ENCODE data around the gene OR56A1. TPM values are rescaled to one million over a fixed set of nuclear protein-coding genes. Genes with fewer than 3 reads are reported as not detected.

OR56A1 gene
- total RNA-seq, 1 experiment from 2014 or later = not detected

DNA sequence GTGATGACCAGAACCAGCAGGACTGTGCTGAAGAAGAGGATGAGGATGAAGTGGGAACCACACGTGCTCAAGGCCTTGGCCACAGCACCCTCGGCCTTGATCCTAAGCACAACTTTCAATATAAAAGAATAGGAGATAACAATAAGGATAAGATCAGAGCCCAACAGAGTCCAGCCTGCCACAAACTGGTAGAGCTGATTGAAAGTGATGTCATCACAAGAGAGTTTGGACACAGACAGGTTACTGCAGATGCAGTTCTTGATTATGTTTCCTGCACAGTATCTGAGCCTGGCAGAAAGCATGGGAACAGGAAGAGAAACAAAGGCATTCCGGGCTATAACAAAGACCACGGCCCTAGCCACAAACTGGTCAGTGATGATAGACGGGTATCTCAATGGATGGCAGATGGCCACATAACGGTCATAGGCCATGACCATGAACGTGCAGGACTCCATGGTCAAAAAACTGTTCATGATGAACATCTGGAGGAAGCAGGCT, 28.3 kb downstream of the OR56A1 start:
- no peak for DNase-seq (ENCODE audit: low read depth)
- in situ Hi-C loops (cut with HindIII; ENCODE audit: low pct_unique_long_range_greater_than_20kb, low sequenced_read_pairs) = no loop called here

DNA sequence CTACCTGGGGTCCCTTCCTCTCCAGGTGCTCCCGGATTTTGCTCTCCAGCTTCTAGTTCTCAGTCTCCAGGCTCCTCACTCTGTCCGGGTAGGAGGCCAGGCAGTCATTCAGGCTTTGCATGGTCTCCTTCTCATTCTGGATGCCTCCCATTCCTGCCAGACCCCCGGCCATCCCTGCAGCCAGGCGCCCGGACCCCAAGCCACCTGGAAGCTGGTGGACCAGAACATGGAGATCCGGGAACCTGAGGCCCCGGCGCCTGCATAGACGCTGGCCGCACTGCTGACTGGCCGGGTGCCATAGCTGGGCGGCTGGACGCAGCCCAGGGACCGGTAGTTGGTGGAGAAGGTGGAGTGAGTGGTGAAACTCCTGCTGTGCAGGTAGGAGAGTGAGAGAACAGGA, 35.8 kb downstream of the OR56A1 start:
- in situ Hi-C loops (cut with HindIII; ENCODE audit: low pct_unique_long_range_greater_than_20kb, low sequenced_read_pairs) = no loop called here
- DNase-seq (ENCODE audit: low read depth) = no peak

DNA sequence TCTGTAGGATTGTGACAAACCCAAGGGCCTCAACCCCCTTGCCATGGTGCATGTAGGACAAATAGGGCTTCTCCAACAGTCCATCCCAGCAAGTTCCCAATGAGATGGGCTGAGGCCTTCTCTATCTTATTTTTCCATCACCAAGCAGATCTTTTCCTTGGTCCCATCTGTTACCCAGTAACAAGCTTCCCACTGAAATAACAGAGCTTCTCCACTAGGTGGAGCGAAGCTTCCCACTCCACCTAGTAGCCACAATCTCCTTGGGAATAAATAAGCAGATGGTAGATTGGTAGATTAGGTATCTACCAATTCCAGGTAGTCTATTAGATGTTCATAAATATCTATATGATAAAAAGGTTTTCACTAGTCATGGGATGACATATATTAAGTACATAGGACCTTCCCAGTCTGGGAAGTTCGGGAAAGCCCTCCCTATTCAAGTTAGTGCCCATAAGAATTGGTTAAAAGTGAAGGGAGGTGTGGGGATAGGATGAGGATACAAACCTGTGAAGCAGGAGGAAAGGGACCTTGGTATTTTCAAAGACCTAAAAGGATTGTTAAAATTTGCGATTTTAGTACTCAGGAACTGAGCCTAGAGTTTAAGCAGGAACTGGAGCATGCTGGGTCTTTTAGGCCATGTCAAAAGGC, 37.8 kb downstream of the OR56A1 start:
- in situ Hi-C loops (cut with HindIII; ENCODE audit: low pct_unique_long_range_greater_than_20kb, low sequenced_read_pairs) = no loop called here
- no peak for DNase-seq (ENCODE audit: low read depth)

DNA sequence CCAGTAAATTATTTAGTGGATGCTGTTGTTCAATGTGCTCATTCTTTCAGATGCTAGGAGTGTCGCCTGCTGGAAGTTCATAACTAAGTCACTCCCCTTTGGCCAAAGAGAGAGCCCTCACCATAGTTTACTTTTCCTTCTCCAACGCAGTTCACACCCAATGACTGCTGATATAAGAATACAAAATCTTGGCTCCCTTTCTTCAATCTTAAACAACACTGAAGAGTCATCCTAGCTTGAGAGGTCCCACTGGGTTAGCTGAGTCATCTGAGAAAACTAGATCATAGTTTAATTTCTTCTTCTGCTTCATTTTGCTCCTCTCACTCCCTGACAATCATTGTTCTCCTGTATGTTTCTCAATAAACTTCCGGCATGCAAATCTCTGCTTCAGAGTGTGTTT, 38.4 kb downstream of the OR56A1 start:
- no peak for DNase-seq (ENCODE audit: low read depth)
- in situ Hi-C loops (cut with HindIII; ENCODE audit: low pct_unique_long_range_greater_than_20kb, low sequenced_read_pairs) = no loop called here

DNA sequence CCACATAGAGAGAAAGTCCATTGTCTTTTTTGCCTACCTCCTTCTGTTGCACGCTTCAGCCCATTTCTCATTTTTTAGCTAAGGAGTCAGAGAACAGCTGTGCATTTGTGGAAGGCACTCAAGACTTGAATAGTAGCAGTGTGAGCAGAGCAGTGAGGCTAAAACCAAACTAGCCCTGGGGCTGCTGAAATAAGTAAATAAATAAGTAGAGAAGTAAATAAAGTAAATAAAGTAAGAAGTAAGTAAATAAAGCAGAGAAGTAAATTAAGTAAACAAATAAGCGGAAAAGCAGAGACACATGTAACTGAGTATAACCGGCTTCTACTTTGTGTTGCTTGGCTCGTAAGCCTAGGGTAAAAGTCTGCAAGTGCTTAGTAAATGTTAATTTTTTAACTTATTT, 41.4 kb downstream of the OR56A1 start:
- in situ Hi-C loops (cut with HindIII; ENCODE audit: low pct_unique_long_range_greater_than_20kb, low sequenced_read_pairs) = no loop called here
- no peak for DNase-seq (ENCODE audit: low read depth)

DNA sequence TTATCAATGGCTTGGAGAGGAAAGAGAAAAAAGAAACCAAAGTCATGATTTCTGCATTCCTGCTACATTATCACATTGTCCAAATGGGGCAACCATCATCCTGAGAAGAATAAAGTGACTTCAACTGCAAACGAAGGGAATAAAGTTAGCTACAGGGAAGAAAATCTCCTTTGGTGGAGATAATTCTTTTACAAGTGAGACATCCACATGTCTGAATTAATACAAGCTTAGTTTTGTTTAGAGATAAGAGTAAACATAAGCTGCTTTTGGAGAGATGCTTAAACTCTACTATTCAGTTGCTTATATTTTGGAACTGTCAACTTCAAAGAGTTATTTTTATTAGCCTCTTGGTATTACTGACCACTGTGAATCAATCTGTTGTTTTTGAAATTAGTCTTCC, 43.7 kb downstream of the OR56A1 start, which contains the start of gene OR52L1:
OR52L1 (minus strand) TSS at position 101 of the 400 bp plus-strand sequence; CDS start at position 46, 55 bp downstream.
- in situ Hi-C loops (cut with HindIII; ENCODE audit: low pct_unique_long_range_greater_than_20kb, low sequenced_read_pairs) = no loop called here
- DNase-seq (ENCODE audit: low read depth) = no peak

DNA sequence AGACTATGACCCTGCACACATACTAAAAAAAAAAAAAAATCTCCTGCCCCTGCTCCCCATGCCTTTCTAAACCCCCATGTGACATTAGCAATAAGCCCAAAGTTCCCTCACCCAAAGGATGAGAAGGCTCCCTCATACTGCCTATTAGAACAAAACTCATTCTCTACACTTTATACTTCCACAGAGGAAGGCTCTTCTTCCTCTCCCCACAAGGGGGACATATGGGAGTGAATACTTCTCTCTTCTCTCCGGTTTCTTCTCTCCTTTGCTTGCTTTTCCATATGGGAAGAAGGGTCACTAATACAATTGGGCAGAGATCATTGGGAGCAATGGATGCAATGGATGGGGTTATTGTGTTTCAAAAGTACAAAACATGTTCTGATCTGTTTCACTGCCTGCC, 47.1 kb downstream of the OR56A1 start:
- no peak for DNase-seq (ENCODE audit: low read depth)
- in situ Hi-C loops (cut with HindIII; ENCODE audit: low pct_unique_long_range_greater_than_20kb, low sequenced_read_pairs) = no loop called here

DNA sequence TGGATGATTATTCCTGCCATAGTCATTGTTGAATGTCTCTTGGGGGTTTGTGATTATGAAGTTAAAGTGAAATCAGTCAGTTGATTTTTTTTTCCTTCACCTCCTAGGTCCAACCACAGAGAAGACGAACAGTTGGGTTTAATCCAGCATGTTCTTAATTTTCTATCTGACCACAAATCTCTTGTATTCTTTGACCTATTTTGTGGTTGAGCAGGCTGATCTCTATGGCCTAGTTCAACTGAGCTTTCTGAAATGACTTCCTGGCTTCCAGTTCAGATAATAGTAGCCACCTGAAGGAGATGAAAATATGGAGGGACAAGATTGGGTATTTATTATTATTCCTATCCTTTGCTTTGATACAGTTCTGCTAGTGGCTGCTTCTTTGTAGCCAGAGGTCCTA, 57.0 kb downstream of the OR56A1 start:
- in situ Hi-C loops (cut with HindIII; ENCODE audit: low pct_unique_long_range_greater_than_20kb, low sequenced_read_pairs) = no loop called here
- DNase-seq (ENCODE audit: low read depth) = no peak

Other genes with a start within 250 kb of the OR56A1 start
- not detected in 2 replicates for gene OR52N5, start 247.4 kb downstream of the OR56A1 start, total RNA-seq (2014; rRNA removed; shearing (Covaris generic); ENCODE audit: low replicate concordance)
- gene OR52N1, start 239.5 kb downstream of the OR56A1 start, total RNA-seq (2014; rRNA removed; shearing (Covaris generic); ENCODE audit: low replicate concordance) = not detected in 2 replicates
- not detected in 2 replicates for gene OR52N2, start 221.8 kb downstream of the OR56A1 start, total RNA-seq (2014; rRNA removed; shearing (Covaris generic); ENCODE audit: low replicate concordance)
- not detected in 2 replicates for gene OR52E6, start 188.9 kb downstream of the OR56A1 start, total RNA-seq (2014; rRNA removed; shearing (Covaris generic); ENCODE audit: low replicate concordance)
- not detected in 2 replicates for gene OR52E8, start 173.1 kb downstream of the OR56A1 start, total RNA-seq (2014; rRNA removed; shearing (Covaris generic); ENCODE audit: low replicate concordance)
- not detected in 2 replicates for gene OR52E4, start 150.1 kb downstream of the OR56A1 start, total RNA-seq (2014; rRNA removed; shearing (Covaris generic); ENCODE audit: low replicate concordance)
- gene OR52E5, start 137.6 kb downstream of the OR56A1 start, total RNA-seq (2014; rRNA removed; shearing (Covaris generic); ENCODE audit: low replicate concordance) = not detected in 2 replicates
- not detected in 2 replicates for gene OR56A3, start 88.5 kb downstream of the OR56A1 start, total RNA-seq (2014; rRNA removed; shearing (Covaris generic); ENCODE audit: low replicate concordance)
- not detected in 2 replicates for gene OR56A5, start 62.3 kb downstream of the OR56A1 start, total RNA-seq (2014; rRNA removed; shearing (Covaris generic); ENCODE audit: low replicate concordance)
- not detected in 2 replicates for gene OR52L1, start 43.8 kb downstream of the OR56A1 start, total RNA-seq (2014; rRNA removed; shearing (Covaris generic); ENCODE audit: low replicate concordance)
- gene OR56A4, start 23.8 kb downstream of the OR56A1 start, total RNA-seq (2014; rRNA removed; shearing (Covaris generic); ENCODE audit: low replicate concordance) = not detected in 2 replicates
- gene OR56B4, start 76.9 kb upstream of the OR56A1 start, total RNA-seq (2014; rRNA removed; shearing (Covaris generic); ENCODE audit: low replicate concordance) = not detected in 2 replicates
- gene OR52B2, start 139.6 kb upstream of the OR56A1 start, total RNA-seq (2014; rRNA removed; shearing (Covaris generic); ENCODE audit: low replicate concordance) = not detected in 2 replicates
- gene OR52W1, start 168.5 kb upstream of the OR56A1 start, total RNA-seq (2014; rRNA removed; shearing (Covaris generic); ENCODE audit: low replicate concordance) = not detected in 2 replicates
- not detected in 2 replicates for gene C11orf42, start 174.8 kb upstream of the OR56A1 start, total RNA-seq (2014; rRNA removed; shearing (Covaris generic); ENCODE audit: low replicate concordance)
- 10.9 and 14.0 TPM in 2 replicates for gene FHIP1B, start 203.9 kb upstream of the OR56A1 start, total RNA-seq (2014; rRNA removed; shearing (Covaris generic); ENCODE audit: low replicate concordance)
- not detected in 2 replicates for gene CNGA4, start 208.3 kb upstream of the OR56A1 start, total RNA-seq (2014; rRNA removed; shearing (Covaris generic); ENCODE audit: low replicate concordance)
- gene CCKBR, start 229.1 kb upstream of the OR56A1 start, total RNA-seq (2014; rRNA removed; shearing (Covaris generic); ENCODE audit: low replicate concordance) = not detected in 2 replicates